Loucy (cell line): ENCODE results near the gene NCKAP5.

Source experiments
- H2AFZ ChIP-seq: fragments of 200-600 bp; sonication (generic); 2 replicates; pipeline ENCODE4 v1.6.0; 2016; ENCODE audit warnings: antibody characterized with exemption, mild to moderate bottlenecking, low read length, moderate library complexity
- H3F3A ChIP-seq: fragments of 200-600 bp; 2 replicates; pipeline ENCODE4 v1.6.0; 2016; ENCODE audit warnings: antibody characterized with exemption, low read depth, mild to moderate bottlenecking
- H3K27me3 ChIP-seq: fragments of 200-600 bp; sonication (generic); 2 replicates; pipeline ENCODE4 v1.6.1; 2014; ENCODE audit warnings: low read length, mild to moderate bottlenecking; ENCODE audit not compliant: insufficient read depth, poor library complexity, severe bottlenecking
- H3K36me3 ChIP-seq: fragments of 200-600 bp; sonication (generic); 2 replicates; pipeline ENCODE4 v1.6.1; 2016; ENCODE audit warnings: low read length; ENCODE audit not compliant: insufficient read depth
- H3K4me1 ChIP-seq: fragments of 200-600 bp; sonication (generic); 2 replicates; pipeline ENCODE4 v1.5.1; 2014; ENCODE audit warnings: low read length, mild to moderate bottlenecking; ENCODE audit not compliant: insufficient read depth, poor library complexity, severe bottlenecking
- H3K4me2 ChIP-seq: fragments of 200-600 bp; sonication (generic); 2 replicates; pipeline ENCODE4 v1.6.0; 2014; ENCODE audit warnings: antibody characterized with exemption, low read length, low read depth, mild to moderate bottlenecking; ENCODE audit not compliant: poor library complexity, severe bottlenecking
- H3K4me3 ChIP-seq: fragments of 200-600 bp; sonication (generic); 2 replicates; pipeline ENCODE4 v1.5.1; 2014; ENCODE audit warnings: low read length, mild to moderate bottlenecking, mixed read lengths; ENCODE audit not compliant: poor library complexity, severe bottlenecking
- H3K79me2 ChIP-seq: fragments of 200-600 bp; sonication (generic); 2 replicates; pipeline ENCODE4 v1.6.1; 2014; ENCODE audit warnings: low read length; ENCODE audit not compliant: insufficient read depth
- H3K9ac ChIP-seq: fragments of 200-600 bp; sonication (generic); 2 replicates; pipeline ENCODE4 v1.6.0; 2014; ENCODE audit warnings: mild to moderate bottlenecking, low read depth, low read length, moderate library complexity; ENCODE audit not compliant: poor library complexity, severe bottlenecking
- H3K9me2 ChIP-seq: fragments of 200-600 bp; sonication (generic); replicated peaks from 2 replicates; pipeline ENCODE4 v1.6.1; 2016; ENCODE audit warnings: low read depth, low read length, mixed read lengths
- H3K9me3 ChIP-seq: fragments of 200-600 bp; sonication (generic); 2 replicates; pipeline ENCODE4 v1.6.1; 2014; ENCODE audit warnings: mild to moderate bottlenecking, antibody characterized with exemption, low read length, low read depth; ENCODE audit not compliant: insufficient read depth
- H4K20me1 ChIP-seq: fragments of 200-600 bp; sonication (generic); 2 replicates; pipeline ENCODE4 v1.6.0; 2014; ENCODE audit warnings: antibody characterized with exemption, low read length, mild to moderate bottlenecking; ENCODE audit not compliant: insufficient read depth, poor library complexity, severe bottlenecking
- CTCF ChIP-seq: fragments of 200-600 bp; sonication (generic); conservative IDR thresholded peaks from 2 replicates; pipeline ENCODE4 v1.5.1; 2014; ENCODE audit warnings: mild to moderate bottlenecking, antibody characterized with exemption, low read length
- EZH2phosphoT487 ChIP-seq: fragments of 200-600 bp; IDR thresholded peaks from 2 replicates; pipeline ENCODE4 v1.6.1; 2018; ENCODE audit warnings: antibody characterized with exemption, mild to moderate bottlenecking, moderate library complexity, borderline replicate concordance

NCKAP5 gene

GRCh38 chr2:133477616-133477990 lies 90.7 kb downstream of the NCKAP5 start:
- Histone ChIP-seq H2AFZ (no peak overlapping the region), H3K9me2 (no peaks in the 10 kb centered on the region), H3K9ac (no peak overlapping the region), H3K4me1 (no peaks in the 10 kb centered on the region), H3K4me2 (no peak overlapping the region), H3K79me2 (no peaks in the 10 kb centered on the region), H4K20me1 (no peaks in the 10 kb centered on the region), H3K9me3 (peaks cover 7% of the 10 kb centered on the region; the same call in 1 of the 2 replicates), H3K36me3 (no peaks in the 10 kb centered on the region), H3F3A (no peaks in the 10 kb centered on the region), H3K4me3 (no peak overlapping the region), H3K27me3 (no peaks in the 10 kb centered on the region)
- TF ChIP-seq CTCF, result no peak
- no peak for TF ChIP-seq EZH2phosphoT487

- no peaks in the 10 kb centered on the region for H3K36me3 ChIP-seq
- no peaks in the 10 kb centered on the region for H3K4me1 ChIP-seq
- H3K79me2 ChIP-seq, result no peaks in the 10 kb centered on the region
- H3K9me3 ChIP-seq, result peaks cover 7% of the 10 kb centered on the region; the same call in 1 of the 2 replicates
- no peaks in the 10 kb centered on the region for H4K20me1 ChIP-seq
- no peaks in the 10 kb centered on the region for H3K27me3 ChIP-seq
- H3F3A ChIP-seq, result no peaks in the 10 kb centered on the region
- no peaks in the 10 kb centered on the region for H3K9me2 ChIP-seq
- H3K4me3 ChIP-seq, result no peak overlapping the region
- H2AFZ ChIP-seq, result no peak overlapping the region
- no peak overlapping the region for H3K4me2 ChIP-seq
- no peak overlapping the region for H3K9ac ChIP-seq
- TF ChIP-seq CTCF (no peak), EZH2phosphoT487 (no peak)
Measured at GRCh38 chr2:133476931-133477615, 91.2 kb downstream of the NCKAP5 start.

GRCh38 chr2:133476286-133476685 lies 92.0 kb downstream of the NCKAP5 start:
- H2AFZ ChIP-seq, result no peak overlapping the region
- H3K27me3 ChIP-seq, result no peaks in the 10 kb centered on the region
- no peak overlapping the region for H3K9ac ChIP-seq
- H3K4me3 ChIP-seq, result no peak overlapping the region
- H3K9me2 ChIP-seq, result no peaks in the 10 kb centered on the region
- no peaks in the 10 kb centered on the region for H4K20me1 ChIP-seq
- no peak overlapping the region for H3K4me2 ChIP-seq
- H3K4me1 ChIP-seq, result no peaks in the 10 kb centered on the region
- H3K36me3 ChIP-seq, result no peaks in the 10 kb centered on the region
- H3K79me2 ChIP-seq, result no peaks in the 10 kb centered on the region
- no peaks in the 10 kb centered on the region for H3F3A ChIP-seq
- TF ChIP-seq EZH2phosphoT487, result no peak
- no peak for TF ChIP-seq CTCF
- H3K9me3 ChIP-seq, result peaks cover 7% of the 10 kb centered on the region; the same call in 1 of the 2 replicates
